Epithelial cell of esophagus (primary cell): ENCODE measurements around the gene TSHR.

ENCODE experiments used
- DNase-seq: peaks from one replicate; pipeline ENCODE4 v3.0.0; 2010; ENCODE audit warnings: low read depth
- H3K4me3 ChIP-seq: 2 replicates; pipeline ENCODE4 v1.5.1; 2011; ENCODE audit warnings: mild to moderate bottlenecking, low read length, control low read depth
- CTCF ChIP-seq: IDR thresholded peaks from 2 replicates; pipeline ENCODE4 v1.5.1; 2011; ENCODE audit warnings: low read depth, mild to moderate bottlenecking, low read length, control low read depth, inconsistent platforms; ENCODE audit not compliant: insufficient read depth; ENCODE audit errors: missing control alignments

The TSHR gene

GRCh38 chr14:81157431-81157830, 202.0 kb downstream of the TSHR start:
- no peak for TF ChIP-seq CTCF
- no peak overlapping the region for H3K4me3 ChIP-seq
- DNase-seq, result no peak

- no peak overlapping the region for H3K4me3 ChIP-seq
- no peak for TF ChIP-seq CTCF
- DNase-seq, result no peak
Measured at GRCh38 chr14:81161088-81161487, 205.7 kb downstream of the TSHR start.

GRCh38 chr14:81161749-81162148, 206.3 kb downstream of the TSHR start:
- no peak for TF ChIP-seq CTCF
- no peak for DNase-seq
- no peak overlapping the region for H3K4me3 ChIP-seq

GRCh38 chr14:81162941-81163340, 207.5 kb downstream of the TSHR start:
- H3K4me3 ChIP-seq, result no peak overlapping the region
- TF ChIP-seq CTCF, result no peak
- peak; percentile 52 for DNase-seq

- peak; percentile 93 for TF ChIP-seq CTCF
- H3K4me3 ChIP-seq, result no peak overlapping the region
- peak; percentile 94 for DNase-seq
Measured at GRCh38 chr14:81164167-81164774, 208.8 kb downstream of the TSHR start.

- no peak for DNase-seq
- no peak for TF ChIP-seq CTCF
- H3K4me3 ChIP-seq, result no peak overlapping the region
Measured at GRCh38 chr14:81165188-81165587, 209.8 kb downstream of the TSHR start.

GRCh38 chr14:81166121-81166520, 210.7 kb downstream of the TSHR start:
- no peak for TF ChIP-seq CTCF

More at GRCh38 chr14:81166121-81166520, 210.7 kb downstream of the TSHR start:
- no peak overlapping the region for H3K4me3 ChIP-seq
- no peak for DNase-seq
